Fibroblast of skin of abdomen (primary cell): Measurements from ENCODE around the gene CYP2A6.
"Not testable (repeated sequence)": the region's sequence is repeated elsewhere in the genome, so short reads cannot be mapped to it uniquely, and the experiment has no call there.

ENCODE experiments used
- DNase-seq: peaks from one replicate; pipeline ENCODE4 v3.0.0-alpha.2; 2013

The CYP2A6 gene

DNA sequence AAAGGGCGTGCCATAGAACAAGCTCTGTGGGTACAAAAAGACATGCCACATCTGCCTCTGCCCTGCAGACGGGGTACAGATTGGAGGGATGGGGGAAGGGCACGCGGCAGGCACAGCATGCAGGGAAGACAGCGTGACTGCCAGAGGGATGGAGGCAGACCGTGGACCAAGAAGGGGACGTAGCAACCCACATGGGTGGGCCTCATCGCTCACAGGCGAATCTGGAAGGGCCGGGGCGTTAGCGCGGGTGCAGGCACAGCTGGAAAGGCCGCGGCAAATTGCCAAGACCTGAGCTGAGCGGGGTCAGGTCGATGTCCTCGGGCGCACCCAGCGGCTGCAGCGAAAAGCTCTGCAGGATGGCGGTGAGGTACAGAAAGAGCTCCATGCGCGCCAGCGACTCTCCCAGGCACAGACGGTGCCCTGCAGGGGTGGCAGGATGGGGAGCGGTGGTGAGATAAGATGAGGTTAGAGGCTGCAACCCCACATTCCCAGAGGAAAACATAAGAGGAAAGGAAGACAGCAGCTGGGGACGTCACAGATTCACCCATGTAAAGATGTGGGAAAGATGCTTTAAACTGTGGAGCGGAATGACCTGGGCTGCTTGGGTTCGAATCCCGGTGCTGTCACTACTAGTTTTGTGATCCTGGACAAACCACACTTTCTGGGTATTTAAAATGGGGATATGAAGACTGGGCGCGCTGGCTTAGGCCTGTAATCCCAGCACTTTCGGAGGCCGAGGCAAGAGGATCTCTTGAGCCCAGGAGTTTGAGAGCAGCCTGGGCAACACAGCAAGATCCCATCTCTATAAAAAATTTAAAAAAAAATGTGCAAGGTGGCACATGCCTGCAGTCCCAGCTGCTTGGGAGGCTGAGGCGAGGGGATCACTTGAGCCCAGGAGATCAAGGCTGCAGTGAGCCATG, 31.5 kb downstream of the CYP2A6 start:
- DNase-seq = peak; percentile 48

DNA sequence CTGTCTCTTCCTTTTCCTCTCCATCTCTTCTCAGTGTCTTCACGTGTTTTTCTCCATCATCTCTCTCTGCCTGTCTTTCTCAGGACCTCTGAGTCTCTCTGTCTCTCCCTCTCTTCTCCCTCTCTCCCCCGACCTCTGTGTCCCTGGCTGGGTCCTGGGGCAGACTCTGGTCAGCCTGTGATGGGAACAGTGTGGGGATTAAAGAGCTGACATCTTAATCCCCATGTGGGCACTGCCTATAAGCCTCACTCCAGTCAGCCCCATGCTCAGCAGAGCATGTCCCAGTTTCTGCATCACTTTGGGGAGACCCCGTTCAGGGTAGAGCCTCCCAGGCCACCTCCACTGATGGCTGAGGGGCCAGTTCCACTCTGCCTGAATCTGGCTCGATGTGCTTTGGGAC, 35.0 kb downstream of the CYP2A6 start:
- DNase-seq = no peak

DNA sequence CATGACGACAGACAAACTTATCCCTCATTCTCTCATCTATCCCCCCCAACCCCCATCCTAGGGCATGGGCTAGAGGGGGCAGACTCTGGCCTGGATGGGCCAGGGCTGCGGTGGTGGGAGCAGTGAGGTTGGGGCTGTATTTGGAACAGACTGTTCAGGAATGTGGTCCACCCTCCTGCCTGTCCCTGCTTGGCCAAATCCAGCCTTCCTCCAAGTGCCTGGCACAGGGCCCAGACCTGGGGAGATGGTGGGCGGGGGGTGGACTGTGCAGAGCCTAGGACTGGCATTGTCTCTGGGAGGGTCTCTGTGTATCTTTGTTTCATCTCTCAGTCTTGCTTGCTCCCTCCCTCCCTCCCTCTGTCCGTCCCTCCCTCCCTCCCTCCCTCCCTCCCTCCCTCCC, 37.1 kb downstream of the CYP2A6 start:
- no peak for DNase-seq

DNA sequence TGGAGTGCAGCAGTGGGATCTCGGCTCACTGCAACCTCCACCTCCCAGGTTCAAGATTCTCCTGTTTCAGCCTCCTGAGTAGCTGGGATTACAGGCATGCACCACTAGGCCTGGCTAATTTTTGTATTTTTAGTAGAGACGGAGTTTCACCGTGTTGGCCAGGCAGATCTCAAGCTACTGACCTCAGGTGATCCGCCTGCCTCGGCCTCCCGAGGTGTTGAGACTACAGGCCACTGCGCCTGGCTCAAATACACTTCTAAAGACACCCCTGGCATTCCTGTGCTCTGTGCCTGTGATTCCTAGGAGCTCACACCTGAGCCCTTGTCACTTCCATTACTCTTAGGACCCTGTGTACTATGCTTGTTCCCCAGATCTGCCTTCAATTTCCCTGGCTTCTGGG, 37.7 kb downstream of the CYP2A6 start:
- DNase-seq = not testable (repeated sequence)

DNA sequence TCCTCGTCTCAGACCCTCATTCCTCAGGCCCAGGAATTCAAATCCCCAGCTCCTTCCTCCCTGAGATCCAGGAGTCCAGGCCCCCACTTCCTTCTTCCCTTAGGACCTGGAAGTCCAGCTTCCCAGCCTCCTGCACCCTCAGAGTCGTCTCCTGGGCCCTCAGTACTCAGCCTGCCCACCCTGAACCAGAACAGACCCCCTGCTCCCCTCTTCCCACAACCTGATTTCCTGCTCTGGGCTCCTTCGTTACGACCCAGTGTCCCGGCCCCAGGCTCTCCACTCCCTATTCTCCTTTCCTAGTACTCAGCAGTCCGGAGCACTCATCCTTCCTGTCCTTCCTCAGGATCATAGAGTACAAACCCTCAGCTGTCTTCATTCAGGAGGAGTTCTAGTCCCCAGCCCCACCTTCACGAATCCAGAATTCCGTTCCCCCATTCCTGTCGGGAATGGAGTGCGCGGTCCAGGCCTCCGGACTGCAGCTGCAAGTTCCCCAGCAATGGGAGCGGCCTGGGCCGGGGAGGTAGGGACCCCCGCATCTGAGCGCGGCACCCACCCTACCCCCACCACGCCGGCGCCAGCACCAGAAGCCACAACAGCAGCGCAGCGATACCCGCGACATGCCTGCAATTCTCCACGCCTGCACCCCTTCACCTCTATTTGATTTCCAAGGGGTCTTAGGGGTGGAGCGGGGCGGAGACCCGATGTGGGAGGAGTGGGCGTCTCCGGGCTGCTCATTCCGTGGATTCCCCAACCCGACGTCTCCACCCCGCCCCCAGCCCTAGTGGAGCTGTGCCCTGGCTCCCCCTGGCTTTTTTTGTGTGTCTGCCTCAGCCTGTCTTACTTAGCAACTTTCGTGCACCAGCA, 38.5 kb downstream of the CYP2A6 start:
- no peak for DNase-seq

DNA sequence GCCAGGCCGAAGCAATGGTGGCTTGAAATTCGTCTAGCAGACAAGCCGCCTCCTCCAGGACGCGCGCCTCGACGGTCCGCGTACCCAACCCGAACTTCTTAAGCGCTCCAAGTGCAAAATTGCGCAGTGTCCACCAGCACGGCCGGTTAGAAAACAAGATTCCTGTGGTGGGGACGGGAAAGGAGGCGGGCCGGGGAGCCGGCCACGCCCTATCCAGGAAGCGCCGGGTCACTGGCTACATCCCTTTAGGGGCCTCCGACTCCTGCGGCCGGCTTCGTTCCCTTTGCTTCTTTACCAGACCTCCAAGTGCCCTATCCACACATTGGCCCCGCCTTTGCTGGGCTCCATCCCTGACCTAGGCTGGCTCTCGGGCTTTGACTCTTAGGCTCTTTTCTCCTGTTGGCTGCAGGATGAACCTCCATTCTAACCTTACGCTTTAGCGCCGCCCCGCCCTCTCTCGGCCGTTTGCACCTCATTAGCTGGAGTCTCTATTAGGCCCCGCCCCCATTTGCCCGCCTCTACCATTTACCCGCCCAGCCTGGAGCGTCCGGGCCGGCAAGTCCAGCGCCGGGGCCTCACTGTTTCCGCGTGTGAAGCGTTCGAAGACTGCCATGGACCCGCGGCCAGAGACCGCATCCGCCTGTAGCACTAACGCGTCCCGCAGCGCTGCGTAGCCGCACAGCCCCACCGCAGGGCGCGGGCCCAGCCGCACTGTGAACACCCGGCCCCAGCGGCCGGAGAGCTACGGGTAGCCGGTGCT, 39.4 kb downstream of the CYP2A6 start:
- peak; percentile 70 for DNase-seq

DNA sequence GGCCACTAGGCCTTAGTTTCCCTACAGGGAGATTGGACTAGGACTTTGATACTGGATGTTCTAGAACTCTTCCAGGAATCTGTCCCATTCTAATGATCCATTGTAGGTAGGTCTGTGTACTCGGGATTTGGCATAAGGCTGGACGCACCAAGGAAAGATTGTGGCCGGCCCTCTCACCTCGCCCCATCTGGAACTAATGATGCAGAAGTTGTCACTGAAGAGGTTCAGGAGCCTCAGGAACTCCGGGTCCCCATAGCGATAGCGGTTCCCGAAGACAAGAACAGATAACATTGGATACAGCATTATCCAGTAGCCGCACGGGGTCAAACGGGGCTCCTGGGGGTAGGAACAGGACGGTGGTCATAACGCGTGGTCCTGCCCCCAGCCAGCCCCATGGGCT, 40.1 kb downstream of the CYP2A6 start:
- no peak for DNase-seq

DNA sequence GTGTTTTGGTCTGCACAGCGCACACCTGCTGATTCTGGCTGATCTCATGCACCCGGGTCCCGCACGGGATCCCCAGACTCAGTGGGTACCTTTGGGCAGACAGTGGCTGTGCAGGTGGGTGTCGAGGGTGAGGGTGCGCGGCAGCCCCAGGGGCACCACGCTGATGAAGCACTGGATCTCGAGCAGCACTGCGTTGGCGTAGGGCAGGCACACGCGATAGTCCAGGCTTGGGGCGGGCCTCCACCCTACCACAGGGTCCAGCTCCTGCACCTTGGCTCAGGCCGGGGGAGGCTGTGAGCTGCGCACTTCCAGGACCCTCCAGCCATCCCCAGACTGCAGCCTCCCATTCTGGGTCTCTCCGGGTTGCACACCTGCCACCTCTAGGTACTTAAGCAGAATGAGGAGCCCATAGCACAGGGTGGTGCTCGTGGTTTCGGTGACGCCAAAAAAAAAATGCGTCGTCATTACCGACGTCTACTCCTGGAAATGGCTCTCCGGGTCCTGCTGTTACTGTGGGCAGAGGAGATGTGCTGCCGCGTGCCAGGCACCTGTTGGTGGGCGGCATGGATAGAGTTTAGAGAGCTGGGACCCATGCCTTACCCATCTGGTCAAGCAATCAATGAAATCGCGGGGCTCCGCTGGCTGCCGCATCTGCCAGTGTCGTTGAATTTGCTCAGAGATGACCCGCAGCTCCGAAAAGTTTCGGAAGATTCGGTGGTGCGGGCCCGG, 40.7 kb downstream of the CYP2A6 start:
- no peak for DNase-seq

DNA sequence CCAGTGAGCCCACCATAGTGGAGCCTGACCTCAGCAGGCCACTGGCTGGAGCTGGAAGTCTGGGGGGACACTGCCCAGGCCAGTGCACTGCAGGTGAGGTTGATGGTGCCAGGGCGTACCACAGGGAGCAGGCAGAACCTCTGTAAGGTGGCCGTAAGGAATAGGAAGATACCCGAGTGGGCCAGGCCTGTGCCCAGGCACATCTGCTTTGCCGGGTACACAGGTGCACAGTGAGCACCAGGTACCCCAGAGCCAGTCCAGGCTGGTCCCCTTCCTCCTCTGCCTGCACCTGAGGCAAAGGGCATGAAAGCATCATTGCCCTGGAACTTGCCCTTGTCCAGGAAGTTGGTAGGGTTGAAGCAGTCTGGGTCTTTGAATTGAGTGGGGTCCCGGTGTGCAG, 41.8 kb downstream of the CYP2A6 start:
- no peak for DNase-seq

DNA sequence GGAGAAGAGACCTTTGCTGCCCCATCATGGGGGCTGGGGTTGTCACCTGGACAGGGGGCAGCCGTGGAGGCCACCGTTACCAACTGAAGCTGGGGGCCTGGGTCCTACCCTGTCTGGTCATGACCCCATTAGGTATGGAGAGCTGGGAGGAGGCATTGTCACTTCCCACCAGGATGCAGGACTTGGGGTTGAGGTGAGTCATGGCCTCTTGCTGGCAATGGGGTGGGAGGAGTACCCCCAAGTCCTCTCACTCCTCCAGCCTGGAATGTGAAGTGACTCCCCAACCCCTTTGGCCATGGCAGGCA, 42.3 kb downstream of the CYP2A6 start:
- no peak for DNase-seq

DNA sequence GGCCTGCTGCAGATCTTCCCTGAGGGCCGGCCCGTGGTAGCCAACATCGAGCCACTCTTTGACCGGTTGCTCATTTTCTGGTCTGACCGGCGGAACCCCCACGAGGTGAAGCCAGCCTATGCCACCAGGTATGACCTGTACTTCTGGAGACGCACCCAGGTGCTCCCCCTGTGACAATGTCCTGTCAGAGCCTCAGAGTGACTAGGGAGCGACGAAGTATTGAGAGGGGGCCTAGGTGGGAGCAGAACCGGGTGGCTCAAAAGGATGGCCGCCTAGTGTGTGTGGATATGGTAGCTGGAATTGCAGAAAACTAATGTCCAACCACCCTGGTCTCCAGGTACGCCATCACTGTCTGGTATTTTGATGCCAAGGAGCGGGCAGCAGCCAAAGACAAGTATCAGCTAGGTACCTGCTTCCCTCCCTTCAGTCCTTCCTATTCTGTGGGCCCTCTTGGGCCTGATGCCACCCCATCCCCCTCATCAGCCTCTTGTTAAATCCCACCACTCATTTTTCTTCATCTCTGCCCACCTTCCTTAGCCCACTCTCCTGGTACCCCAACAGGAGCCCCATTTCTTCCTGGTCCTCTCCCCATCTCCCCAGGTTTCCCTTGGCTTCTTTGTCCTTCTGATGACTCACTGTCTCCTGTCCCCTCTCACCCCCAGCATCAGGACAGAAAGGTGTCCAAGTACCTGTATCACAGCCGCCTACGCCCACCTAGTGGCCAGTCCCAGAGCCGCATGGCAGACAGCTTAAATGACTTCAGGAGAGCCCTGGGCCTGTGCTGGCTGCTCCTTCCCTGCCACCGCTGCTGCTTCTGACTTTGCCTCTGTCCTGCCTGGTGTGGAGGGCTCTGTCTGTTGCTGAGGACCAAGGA, 42.9 kb downstream of the CYP2A6 start:
- no peak for DNase-seq

DNA sequence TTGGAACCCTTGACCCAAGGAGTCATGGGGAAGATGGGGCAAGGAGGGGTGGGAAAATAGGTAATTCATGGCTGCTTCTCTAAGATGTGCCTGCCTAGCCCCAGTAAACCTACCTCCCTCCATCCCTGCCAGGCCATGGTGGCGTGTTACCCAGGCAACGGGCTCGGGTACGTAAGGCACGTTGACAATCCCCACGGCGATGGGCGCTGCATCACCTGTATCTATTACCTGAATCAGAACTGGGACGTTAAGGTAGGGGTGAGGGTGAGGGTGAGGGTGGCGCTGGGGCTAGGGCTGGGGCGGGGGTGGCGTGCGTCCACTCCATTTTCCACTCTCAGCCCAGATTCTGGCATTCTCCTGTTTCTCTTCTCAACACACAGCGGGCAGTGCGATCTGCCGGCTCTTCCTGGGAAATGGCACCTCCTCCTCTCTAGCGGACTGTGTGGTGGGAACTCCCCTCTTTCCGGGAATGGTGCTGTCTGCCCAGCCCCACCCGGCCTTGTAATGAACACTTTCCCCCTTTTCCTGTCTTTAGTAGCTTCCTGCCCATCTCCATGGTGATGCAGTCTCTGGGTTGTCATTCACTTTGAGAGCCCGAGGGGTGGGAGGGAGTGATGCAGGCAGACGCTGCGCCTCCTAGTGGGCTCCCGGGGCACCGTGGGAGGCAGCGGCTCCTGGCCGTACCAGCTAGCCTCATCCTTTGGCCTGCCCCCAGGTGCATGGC, 43.7 kb downstream of the CYP2A6 start:
- DNase-seq = peak; percentile 96

DNA sequence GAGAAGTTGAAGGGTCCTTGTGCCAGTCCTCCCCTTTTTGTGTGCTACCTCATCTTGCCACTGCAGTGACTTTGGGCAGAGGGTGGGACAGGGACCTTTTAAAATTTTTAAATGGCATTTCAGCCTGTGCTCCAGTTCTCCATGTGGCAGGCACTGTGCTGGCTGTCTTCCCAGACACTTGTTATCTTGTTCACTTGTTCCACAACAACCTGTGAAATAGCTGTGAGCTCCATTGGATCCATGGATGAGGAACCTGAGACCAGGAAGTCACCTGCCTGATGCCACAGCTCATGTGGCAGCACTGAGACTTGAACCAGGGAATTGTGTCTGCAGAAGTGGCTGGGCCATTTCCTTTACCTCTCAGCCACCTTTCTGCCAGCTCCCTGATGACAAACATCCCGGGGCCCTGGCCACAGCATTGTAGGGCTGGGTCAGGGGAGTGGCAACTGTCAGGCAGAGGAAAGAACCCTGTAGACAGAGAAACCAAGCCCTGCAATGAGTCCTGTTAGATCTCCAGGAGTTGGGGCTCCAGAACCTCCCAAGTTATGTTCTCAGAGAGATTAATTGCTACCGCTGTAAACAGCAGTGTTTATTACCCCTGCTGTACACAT, 44.9 kb downstream of the CYP2A6 start:
- no peak for DNase-seq

DNA sequence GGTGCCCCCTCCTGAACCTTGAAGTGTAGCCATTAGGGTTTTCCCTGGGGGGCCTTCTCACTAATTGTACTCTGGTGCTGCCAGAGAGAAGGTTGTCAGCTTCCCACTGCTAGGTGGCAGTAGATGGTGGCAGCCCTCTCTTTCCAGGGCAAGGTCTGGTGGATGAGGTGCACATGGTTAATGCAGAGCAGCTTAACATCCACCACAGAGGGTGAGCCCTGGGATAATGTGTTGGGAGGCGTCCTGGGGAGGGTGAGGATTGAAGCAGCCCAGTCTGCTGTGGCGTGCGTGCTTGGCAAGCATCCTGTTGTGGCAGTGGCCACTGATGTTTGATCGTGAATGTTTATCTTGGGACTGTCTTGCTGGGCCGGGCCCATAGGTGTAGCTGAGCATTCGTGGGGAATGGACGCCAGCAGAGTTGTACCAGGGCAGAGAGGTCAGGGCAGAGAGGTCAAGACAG, 45.4 kb downstream of the CYP2A6 start:
- no peak for DNase-seq

DNA sequence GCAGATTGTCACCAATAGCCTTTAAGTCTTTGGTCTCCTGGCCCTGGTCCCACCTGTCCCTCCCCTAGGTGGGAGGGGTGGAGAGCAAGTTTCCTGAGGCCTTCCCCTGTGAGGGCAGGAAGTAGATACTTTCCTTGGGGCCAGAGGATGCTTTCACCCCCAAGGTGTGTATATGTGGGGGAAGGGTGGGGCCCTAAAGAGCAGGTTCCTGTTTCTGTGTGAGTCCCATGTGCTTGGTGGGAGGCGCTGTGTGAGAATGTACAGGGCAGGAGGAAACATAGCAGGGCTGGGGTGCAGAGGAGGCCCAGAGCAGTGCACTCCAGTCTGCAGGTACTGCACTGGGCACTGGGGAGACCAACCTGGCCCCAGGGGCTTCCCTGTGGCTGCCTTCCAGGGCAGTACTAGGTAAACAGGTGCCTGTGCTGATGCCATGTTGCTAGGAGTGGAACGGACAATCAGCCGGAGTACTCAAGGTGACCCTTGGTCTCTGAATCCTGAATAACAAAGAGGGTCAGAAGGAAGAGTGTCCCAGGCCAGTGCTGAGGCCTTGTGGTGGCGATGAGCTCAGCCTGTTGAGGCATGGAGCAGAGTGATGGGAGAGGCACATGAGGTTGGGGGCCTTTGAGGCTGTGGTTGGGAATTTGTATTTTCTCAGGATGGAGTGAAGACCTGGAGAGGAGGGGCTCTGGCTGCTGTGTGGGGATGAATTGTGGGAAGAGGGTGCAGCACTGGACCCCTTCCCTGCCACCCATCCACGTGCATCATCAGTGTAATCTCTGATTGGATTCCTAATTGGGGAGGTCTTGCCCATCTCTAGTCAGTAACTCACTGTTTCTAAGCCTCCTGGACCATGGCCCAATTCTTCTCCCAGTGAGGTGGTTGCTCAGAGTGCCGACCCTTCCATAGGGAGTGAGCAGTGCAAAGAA, 46.1 kb downstream of the CYP2A6 start:
- DNase-seq = no peak

DNA sequence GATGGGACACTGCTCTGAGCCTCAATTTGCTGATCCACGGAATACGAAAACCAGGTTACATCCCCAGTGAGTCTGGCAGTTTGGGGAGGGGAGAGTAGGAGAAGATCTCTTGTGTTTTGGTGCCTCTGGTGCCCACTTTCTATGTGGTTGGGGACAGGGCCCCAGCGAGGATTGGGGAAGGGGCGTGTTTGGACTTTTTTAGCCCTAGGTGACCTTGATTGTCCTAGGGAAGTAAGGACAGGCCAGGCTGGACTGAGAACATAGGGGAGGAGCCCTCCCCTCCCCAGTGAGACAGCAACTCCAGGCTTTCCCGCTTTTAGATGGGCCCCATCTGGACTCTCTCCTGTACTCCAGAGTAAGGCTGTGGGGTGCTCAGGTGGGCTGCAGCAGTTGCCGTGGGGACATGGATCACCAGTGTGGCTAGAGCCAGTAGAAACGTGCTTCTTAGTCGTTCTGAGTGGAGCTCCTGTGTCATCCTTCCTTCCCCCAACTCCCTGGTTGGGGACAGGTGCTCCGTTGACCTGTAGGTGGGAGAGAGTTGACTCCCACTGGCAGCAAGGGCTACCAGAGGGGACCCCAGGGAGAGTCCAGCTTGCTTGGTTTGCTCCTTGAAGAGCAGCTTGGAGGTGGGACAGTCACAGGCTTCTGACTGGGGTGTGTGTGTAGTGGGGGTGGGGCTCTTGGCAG, 46.9 kb downstream of the CYP2A6 start:
- no peak for DNase-seq

DNA sequence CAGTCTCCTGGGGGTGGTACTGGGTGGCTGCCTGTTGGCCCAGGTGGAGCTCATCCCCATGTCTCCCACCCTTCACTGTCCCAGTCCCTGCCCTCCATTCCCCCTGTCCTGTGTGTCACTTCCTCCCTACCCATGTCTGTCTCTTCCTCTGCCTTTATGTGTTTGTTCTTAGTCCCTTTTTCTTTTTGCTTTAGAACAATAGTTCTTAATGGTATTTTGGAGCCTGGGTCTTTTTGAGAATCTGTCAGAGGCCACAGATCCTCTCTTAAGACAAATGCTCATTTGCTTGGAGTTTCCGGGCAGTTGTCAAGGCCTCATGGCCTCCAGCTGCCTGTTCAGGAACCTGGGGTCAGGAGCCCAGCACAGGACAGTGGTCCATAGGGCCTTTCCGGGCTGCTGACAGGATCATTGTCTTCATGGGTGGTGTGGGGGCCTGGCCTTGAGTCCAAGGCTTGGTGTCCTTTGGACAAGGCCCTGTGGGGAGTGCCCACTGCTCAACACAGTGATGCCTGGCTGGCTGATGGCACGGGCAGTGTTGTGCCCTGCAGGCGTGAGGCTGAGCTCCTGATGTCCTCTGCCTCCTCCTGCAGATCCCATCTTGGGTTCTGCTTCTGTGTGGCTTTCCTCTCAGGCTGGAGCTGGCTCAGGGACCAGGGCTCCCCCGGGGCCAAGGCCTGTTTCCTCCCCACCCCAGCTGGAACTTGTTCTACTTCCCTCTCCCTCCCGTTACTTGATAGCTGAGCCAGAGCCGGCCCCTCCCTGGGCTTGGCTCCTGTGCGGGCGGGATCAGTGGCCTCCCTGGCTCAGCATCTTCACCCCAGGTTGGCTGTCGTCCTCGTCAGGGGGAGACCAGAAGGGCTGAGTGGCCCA, 47.7 kb downstream of the CYP2A6 start:
- no peak for DNase-seq
